Left ventricle myocardium inferior (tissue), 1 donor: ENCODE data around the gene UPK1B. TPM values are rescaled to one million over a fixed set of nuclear protein-coding genes. Genes with fewer than 3 reads are reported as not detected.

ENCODE experiments used
- DNase-seq: peaks from one replicate; pipeline ENCODE4 v3.0.0-alpha.2; 2020
- H3K27ac ChIP-seq: fragments of 200-600 bp; replicated peaks from 2 replicates; pipeline ENCODE4 v1.8.0; 2021
- H3K27me3 ChIP-seq: fragments of 200-600 bp; 2 replicates; pipeline ENCODE4 v1.8.0; 2021; ENCODE audit warnings: low read depth
- H3K36me3 ChIP-seq: fragments of 200-600 bp; 2 replicates; pipeline ENCODE4 v1.8.0; 2021
- H3K4me1 ChIP-seq: fragments of 200-600 bp; 2 replicates; pipeline ENCODE4 v1.8.0; 2021
- H3K4me3 ChIP-seq: fragments of 200-600 bp; 2 replicates; pipeline ENCODE4 v1.8.0; 2021; ENCODE audit warnings: mild to moderate bottlenecking, moderate library complexity
- H3K9me3 ChIP-seq: fragments of 200-600 bp; replicated peaks from 2 replicates; pipeline ENCODE4 v1.8.0; 2021
- intact Hi-C: fragments of 100-400 bp; cut with micrococcal nuclease; formaldehyde crosslinking; loops from one replicate; pipeline ENCODE4 v1.11.0; 2022
- total RNA-seq: library from RNA; stranded (reverse); fragmentation: NEBNext Ultra II Directional; extraction: Animal tissue kit (Norgen Biotek cat#: 25700); gene quantifications from one replicate; pipeline ENCODE4 v1.2.1, GENCODE V29; 2021
- TF ChIP-seq, protein P1 (sequence below): fragments of 200-600 bp; IDR thresholded peaks from 2 replicates; pipeline ENCODE4 v1.8.0; 2021; ENCODE audit warnings: antibody characterized with exemption, mild to moderate bottlenecking, borderline replicate concordance
- donor health status: DM: no; HTN: yes; CAD: no; lungs with severe emphysema.

The UPK1B gene
- total RNA-seq, 1 donor from 2014 or later: not detected

DNA sequence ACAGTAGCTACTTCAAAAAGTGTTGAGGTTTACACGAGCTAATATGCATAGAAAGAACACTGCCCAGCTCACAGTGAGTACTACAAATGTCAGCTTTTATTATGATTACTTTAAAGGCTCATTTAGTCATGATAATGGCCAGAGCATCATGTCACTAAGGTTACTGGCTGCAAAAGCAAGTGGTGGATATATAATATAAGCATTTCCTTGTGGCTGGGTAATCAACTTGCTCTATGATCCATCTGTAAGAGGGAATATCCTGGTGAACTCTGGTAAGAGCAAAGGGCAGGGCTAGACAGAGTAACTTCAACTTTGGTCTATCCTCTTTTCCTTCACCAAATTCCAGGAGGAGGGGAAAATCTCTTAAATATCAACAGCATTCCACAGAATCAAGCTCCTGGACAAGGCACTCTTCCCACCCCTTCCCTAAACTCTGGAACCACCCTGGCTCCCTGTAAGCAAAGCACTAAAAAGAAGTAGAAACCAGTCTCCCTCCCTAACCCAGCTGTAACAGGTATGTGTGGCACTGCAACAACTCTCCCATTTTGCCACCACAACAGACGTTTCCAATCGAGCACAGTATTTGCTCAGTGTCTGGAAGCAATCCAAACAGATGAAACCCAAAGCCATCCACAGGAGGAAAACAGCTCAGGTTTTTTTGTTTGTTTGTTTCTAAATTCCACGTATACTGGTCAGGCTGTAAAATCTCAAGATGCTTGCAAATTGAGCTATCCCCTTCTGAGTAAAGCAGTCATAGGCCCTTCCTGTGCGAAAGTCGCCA lies 53.9 kb downstream of the UPK1B start:
- Histone ChIP-seq H3K36me3 (peaks cover 84% of the 10 kb centered on the region), H3K4me3 (no peak overlapping the region), H3K4me1 (no peaks in the 10 kb centered on the region), H3K27ac (no peak overlapping the region), H3K27me3 (no peaks in the 10 kb centered on the region), H3K9me3 (no peaks in the 10 kb centered on the region)
- TF ChIP-seq, protein P1, sequence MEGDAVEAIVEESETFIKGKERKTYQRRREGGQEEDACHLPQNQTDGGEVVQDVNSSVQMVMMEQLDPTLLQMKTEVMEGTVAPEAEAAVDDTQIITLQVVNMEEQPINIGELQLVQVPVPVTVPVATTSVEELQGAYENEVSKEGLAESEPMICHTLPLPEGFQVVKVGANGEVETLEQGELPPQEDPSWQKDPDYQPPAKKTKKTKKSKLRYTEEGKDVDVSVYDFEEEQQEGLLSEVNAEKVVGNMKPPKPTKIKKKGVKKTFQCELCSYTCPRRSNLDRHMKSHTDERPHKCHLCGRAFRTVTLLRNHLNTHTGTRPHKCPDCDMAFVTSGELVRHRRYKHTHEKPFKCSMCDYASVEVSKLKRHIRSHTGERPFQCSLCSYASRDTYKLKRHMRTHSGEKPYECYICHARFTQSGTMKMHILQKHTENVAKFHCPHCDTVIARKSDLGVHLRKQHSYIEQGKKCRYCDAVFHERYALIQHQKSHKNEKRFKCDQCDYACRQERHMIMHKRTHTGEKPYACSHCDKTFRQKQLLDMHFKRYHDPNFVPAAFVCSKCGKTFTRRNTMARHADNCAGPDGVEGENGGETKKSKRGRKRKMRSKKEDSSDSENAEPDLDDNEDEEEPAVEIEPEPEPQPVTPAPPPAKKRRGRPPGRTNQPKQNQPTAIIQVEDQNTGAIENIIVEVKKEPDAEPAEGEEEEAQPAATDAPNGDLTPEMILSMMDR: no peak
- intact Hi-C loops: no loop called here
- no peak for DNase-seq

DNA sequence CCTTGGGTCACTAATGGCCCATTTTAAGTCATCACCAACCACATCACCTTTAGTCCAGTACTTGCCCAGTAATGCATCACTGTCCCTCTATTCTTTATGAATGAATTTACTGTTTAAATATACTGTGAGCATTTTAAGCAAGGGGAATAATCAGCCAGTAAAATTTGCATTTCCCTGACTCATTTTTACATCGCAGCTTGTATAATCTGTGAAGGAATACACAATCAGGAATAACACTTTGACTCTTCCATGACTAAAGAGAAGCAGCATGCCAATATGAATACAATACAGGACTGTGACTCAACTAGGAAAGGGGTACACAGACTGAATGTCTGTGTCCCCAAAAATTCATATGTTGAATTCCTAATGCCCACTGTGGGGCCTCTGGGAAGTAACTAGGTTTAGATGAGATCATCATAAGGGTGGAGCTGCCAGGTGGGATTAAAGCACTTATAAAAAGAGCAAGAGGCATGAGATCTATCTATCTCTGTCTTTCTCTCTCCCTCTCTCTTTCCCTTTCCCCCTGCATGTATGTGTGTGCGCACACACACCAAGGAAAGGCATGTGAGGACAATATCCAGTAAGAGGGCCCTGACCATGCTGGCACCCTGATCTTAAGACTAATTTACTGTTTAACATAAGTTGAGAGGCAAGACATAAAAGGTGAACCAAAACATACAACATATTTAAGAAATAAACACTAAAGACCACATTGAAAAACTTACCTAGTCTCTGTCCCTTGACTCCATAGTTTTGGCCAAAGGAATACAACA lies 55.2 kb downstream of the UPK1B start:
- intact Hi-C loops: no loop called here
- no peak for DNase-seq
- TF ChIP-seq, protein P1: no peak
- Histone ChIP-seq H3K27ac (no peak overlapping the region), H3K4me1 (no peaks in the 10 kb centered on the region), H3K9me3 (no peaks in the 10 kb centered on the region), H3K36me3 (peaks cover 85% of the 10 kb centered on the region), H3K27me3 (no peaks in the 10 kb centered on the region), H3K4me3 (no peak overlapping the region)

DNA sequence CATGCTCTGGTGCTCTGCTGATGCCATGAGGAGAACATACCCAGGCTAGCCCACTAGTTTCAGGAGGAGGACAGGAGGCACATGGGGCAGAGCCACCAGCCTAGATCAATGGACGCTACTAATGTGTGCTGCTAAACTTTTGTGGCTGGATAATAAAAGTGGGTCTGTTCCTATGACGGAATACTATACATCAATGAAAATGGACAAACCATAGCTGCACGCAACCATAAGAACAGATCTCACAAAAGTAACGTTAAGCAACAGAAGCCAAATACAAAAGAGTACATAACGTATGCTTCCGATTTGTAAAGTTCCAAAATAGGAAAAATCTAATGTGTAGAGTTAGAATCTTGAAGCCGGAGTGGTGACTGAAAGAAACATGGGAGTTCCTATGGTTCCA lies 55.8 kb downstream of the UPK1B start:
- no peak overlapping the region for H3K27ac ChIP-seq
- H3K36me3 ChIP-seq: peaks cover 78% of the 10 kb centered on the region
- no peaks in the 10 kb centered on the region for H3K9me3 ChIP-seq
- intact Hi-C loops: no loop called here
- H3K27me3 ChIP-seq: no peaks in the 10 kb centered on the region
- H3K4me3 ChIP-seq: no peak overlapping the region
- no peak for DNase-seq
- TF ChIP-seq, protein P1: no peak
- no peaks in the 10 kb centered on the region for H3K4me1 ChIP-seq

DNA sequence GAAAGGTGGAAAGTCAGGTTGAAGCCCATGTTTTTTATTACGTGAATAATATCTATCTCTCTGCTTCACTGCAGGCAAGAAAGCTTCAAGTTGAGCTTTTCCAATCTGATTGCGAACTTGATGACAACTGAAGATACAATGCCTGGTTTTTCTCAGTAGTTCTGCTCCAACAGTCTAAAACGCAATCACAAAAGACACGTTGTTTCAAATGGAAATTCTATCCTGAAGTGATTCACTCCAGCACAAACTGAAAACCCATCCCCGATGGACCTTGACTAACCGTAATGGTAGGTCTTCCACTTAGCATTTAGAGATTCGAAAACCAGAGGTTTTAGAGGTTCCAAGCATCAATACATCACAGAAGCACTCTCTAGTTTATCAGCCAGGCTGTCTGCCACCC lies 56.7 kb downstream of the UPK1B start:
- intact Hi-C loops: no loop called here
- no peak for DNase-seq
- TF ChIP-seq, protein P1: no peak
- Histone ChIP-seq H3K27ac (no peak overlapping the region), H3K27me3 (no peaks in the 10 kb centered on the region), H3K9me3 (no peaks in the 10 kb centered on the region), H3K4me1 (peaks cover 4% of the 10 kb centered on the region), H3K36me3 (peaks cover 71% of the 10 kb centered on the region), H3K4me3 (no peak overlapping the region)

DNA sequence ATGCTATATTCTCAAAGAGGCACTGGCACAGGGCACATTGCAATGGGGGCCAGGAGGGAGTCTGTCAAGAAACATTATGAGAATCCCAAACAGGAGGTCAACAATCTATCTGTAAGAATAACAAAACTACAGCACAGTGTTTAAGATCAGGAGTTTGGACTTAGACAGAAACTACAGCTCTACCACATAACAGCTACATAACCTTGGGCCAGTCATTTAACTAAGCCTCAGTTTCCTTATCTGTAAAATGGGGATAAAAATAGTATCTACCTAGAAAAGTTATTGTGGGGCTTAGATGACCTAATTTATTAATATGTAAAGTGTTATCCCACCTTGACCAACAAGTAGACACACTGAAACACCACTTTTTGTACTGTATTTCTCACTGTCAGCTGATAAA lies 57.3 kb downstream of the UPK1B start:
- Histone ChIP-seq H3K27me3 (no peaks in the 10 kb centered on the region), H3K36me3 (peaks cover 67% of the 10 kb centered on the region), H3K27ac (no peak overlapping the region), H3K4me3 (no peak overlapping the region), H3K9me3 (no peaks in the 10 kb centered on the region), H3K4me1 (peaks cover 4% of the 10 kb centered on the region)
- intact Hi-C loops: no loop called here
- DNase-seq: no peak
- TF ChIP-seq, protein P1: no peak
